ENCODE results near the gene CREB3. TPM values are rescaled to one million over a fixed set of nuclear protein-coding genes. Genes with fewer than 3 reads are reported as not detected.

The CREB3 gene
- total RNA-seq, 1 experiment from 2014 or later, result 27.3 TPM

- H3K9ac ChIP-seq (ENCODE audit: extremely low read depth, insufficient read length, low read length), result no peak overlapping the region
- no peak overlapping the region for H4K91ac ChIP-seq (ENCODE audit: insufficient read length, low read depth, low read length)
- no peak overlapping the region for H3K18ac ChIP-seq (ENCODE audit: insufficient read length, low read depth, low read length)
- no peaks in the 10 kb centered on the region; the same call in 1 of the 2 replicates for H3K27me3 Mint-ChIP-seq (ENCODE audit: low read depth)
- no peak overlapping the region for H2BK5ac ChIP-seq (ENCODE audit: insufficient read length, low read length)
- H3K4me2 ChIP-seq (ENCODE audit: insufficient read depth, insufficient read length, low read length), result no peak overlapping the region
- no peak overlapping the region for H2AK5ac ChIP-seq (ENCODE audit: insufficient read length, low read length)
- no peak overlapping the region for H4K8ac ChIP-seq (replicated peaks; ENCODE audit: insufficient read length, low read depth, low read length)
- H3K56ac ChIP-seq (ENCODE audit: insufficient read length, low read depth, low read length), result no peak overlapping the region
- H2BK15ac ChIP-seq (ENCODE audit: low read depth, low read length), result no peak overlapping the region
- H3K9me3 ChIP-seq (ENCODE audit: control insufficient read depth, low read depth, low read length), result no peaks in the 10 kb centered on the region
- no peaks in the 10 kb centered on the region for H4K20me1 ChIP-seq (ENCODE audit: control insufficient read depth, insufficient read depth, insufficient read length)
- no peak overlapping the region for H2BK120ac ChIP-seq (ENCODE audit: low read depth, low read length, poor library complexity, severe bottlenecking)
- H4K5ac ChIP-seq (ENCODE audit: insufficient read length, low read depth, low read length), result no peak overlapping the region
- no peak overlapping the region for H2AFZ ChIP-seq (ENCODE audit: low read length)
- no peaks in the 10 kb centered on the region for H3K23me2 ChIP-seq (ENCODE audit: insufficient read length, low read depth, low read length, poor library complexity, severe bottlenecking)
- H3K23ac ChIP-seq (ENCODE audit: insufficient read length, low read depth, low read length), result no peak overlapping the region
- no peak overlapping the region for H3K14ac ChIP-seq (ENCODE audit: insufficient read depth, low read length)
- H3K36me3 Mint-ChIP-seq (ENCODE audit: insufficient read depth in 1 of 3, low read depth in 3 of 3), result peaks cover 44 to 95% (median 88%) of the 10 kb centered on the region in 3 experiments
- no CpG with 5 or more reads among the region's 7 CpGs for WGBS (ENCODE audit: extremely low coverage, insufficient read length, low lambda C conversion rate)
- no peak overlapping the region; a peak in 2 of 7 replicates for H3K27ac Mint-ChIP-seq
- H3K4ac ChIP-seq (ENCODE audit: low read depth, low read length), result no peak overlapping the region
- no peak for DNase-seq
- H3T11ph ChIP-seq (ENCODE audit: low read length), result no peak overlapping the region
- no peaks in the 10 kb centered on the region for H3K4me1 ChIP-seq (ENCODE audit: insufficient read depth, low read length)
- no peak overlapping the region for H3K4me3 Mint-ChIP-seq
- no peak for TF ChIP-seq CTCF (conservative IDR thresholded peaks at IDR 0.05)
- H3K79me2 ChIP-seq (ENCODE audit: insufficient read depth, low read length), result no peaks in the 10 kb centered on the region
- H3K27me3 ChIP-seq (ENCODE audit: insufficient read depth, low read length), result no peaks in the 10 kb centered on the region
- no peak overlapping the region for H2BK12ac ChIP-seq (ENCODE audit: insufficient read length, low read depth, low read length)
- H3K9me3 Mint-ChIP-seq, result no peaks in the 10 kb centered on the region
- no peak overlapping the region for H3K27ac ChIP-seq (ENCODE audit: insufficient read length, low read depth, low read length)
- no peaks in the 10 kb centered on the region for H3K4me1 Mint-ChIP-seq
- no peaks in the 10 kb centered on the region for H3K79me1 ChIP-seq (ENCODE audit: insufficient read depth, low read depth, low read length, poor library complexity, severe bottlenecking)
- no peak overlapping the region for H2BK20ac ChIP-seq (ENCODE audit: low read depth, low read length, poor library complexity, severe bottlenecking)
These were observed 6.5 kb downstream of the CREB3 start for GRCh38 chr9:35738924-35739323.

Measured in H9 (cell line).